Activated T-cell treated with anti-CD3 and anti-CD28 coated beads, Interleukin-2, amount 50 U/mL, for 72 hours (primary cell): ENCODE data around the gene CCDC194. TPM values are rescaled to one million over a fixed set of nuclear protein-coding genes. Genes with fewer than 3 reads are reported as not detected.
"Not testable (repeated sequence)": the region's sequence is repeated elsewhere in the genome, so short reads cannot be mapped to it uniquely, and the experiment has no call there.

ENCODE experiments used
- ATAC-seq, 2 donors: fragments of 150-1000 bp; cut with Tn5 transposase; replicated peaks in 1 of 2; 2 replicates each; pipeline ENCODE4 v1.10.0; 2021; ENCODE audit warnings: moderate library complexity in 2 of 2, mild to moderate bottlenecking in 1 of 2
- DNase-seq, 2 donors: peaks; one replicate each; pipeline ENCODE4 v3.0.0; 2021 to 2022; ENCODE audit warnings: mixed read lengths in 1 of 2
- H3K27ac Mint-ChIP-seq: one replicate; pipeline ENCODE4 v1.8.0; 2022; ENCODE audit warnings: mild to moderate bottlenecking, moderate library complexity, mixed read lengths
- H3K27me3 Mint-ChIP-seq: one replicate; pipeline ENCODE4 v1.8.0; 2022; ENCODE audit warnings: low read depth, mixed read lengths
- H3K36me3 Mint-ChIP-seq, 2 donors: one replicate each; pipeline ENCODE4 v1.8.0; 2022; ENCODE audit warnings: mixed read lengths in 2 of 2, mild to moderate bottlenecking in 1 of 2; ENCODE audit not compliant: insufficient read depth in 2 of 2
- H3K4me1 Mint-ChIP-seq: one replicate; pipeline ENCODE4 v1.8.0; 2022; ENCODE audit warnings: low read depth, mixed read lengths
- H3K4me3 Mint-ChIP-seq, 2 donors: one replicate each; pipeline ENCODE4 v1.8.0; 2022; ENCODE audit warnings: mild to moderate bottlenecking in 2 of 2, mixed read lengths in 2 of 2, moderate library complexity in 2 of 2
- H3K9me3 Mint-ChIP-seq, 2 donors: one replicate each; pipeline ENCODE4 v1.8.0; 2022; ENCODE audit warnings: mixed read lengths in 2 of 2
- total RNA-seq, 2 donors: library from RNA; stranded (reverse); gene quantifications; one replicate each; pipeline ENCODE4 v1.2.3, GENCODE V29; 2022

CCDC194 gene
- total RNA-seq, 2 donors from 2014 or later: 2.2 to 2.8 TPM

DNA sequence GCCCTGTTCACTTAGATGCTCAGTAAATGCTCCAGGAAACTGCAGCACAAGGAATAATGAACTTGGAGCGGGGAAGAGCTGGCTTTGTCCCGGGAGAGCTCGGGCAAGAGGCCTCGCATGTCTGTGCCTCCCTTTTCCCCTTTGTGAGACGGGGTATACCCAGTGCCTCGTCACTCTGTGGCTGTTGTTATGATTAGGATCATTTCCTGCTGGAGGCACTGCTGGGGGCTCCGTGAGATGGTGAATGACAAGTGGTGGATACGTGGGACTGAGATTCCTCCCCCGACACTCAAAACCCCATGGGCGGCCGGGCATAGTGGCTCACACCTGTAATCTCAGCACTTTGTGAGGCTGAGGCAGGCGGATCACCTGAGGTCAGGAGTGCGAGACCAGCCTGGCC lies 15.7 kb downstream of the CCDC194 start:
- peaks cover 11% of the 10 kb centered on the region for H3K4me1 Mint-ChIP-seq
- no peak overlapping the region for H3K4me3 Mint-ChIP-seq
- no peak for DNase-seq
- no peak for ATAC-seq
- H3K36me3 Mint-ChIP-seq: no peaks in the 10 kb centered on the region
- no peaks in the 10 kb centered on the region for H3K9me3 Mint-ChIP-seq
- peaks cover 7% of the 10 kb centered on the region for H3K27me3 Mint-ChIP-seq
- H3K27ac Mint-ChIP-seq: no peak overlapping the region

- H3K27me3 Mint-ChIP-seq: peaks cover 7% of the 10 kb centered on the region
- H3K4me3 Mint-ChIP-seq: no peak within 1 kb of the TSS
- ATAC-seq (no peak), DNase-seq (no peak)
- H3K27ac Mint-ChIP-seq: no peak within 1 kb of the TSS
- no peaks in the 10 kb centered on the region for H3K36me3 Mint-ChIP-seq
- H3K4me1 Mint-ChIP-seq: no peaks in the 10 kb centered on the region
- H3K9me3 Mint-ChIP-seq: no peaks in the 10 kb centered on the region
These were observed 16.9 kb downstream of the CCDC194 start, which contains the start of gene PLVAP for GRCh38 chr19:17376935-17377600. Gene PLVAP (minus strand): TSS chr19:17377342. CDS start chr19:17377288, 54 bp downstream.

GRCh38 chr19:17370026-17370587 lies 23.9 kb downstream of the CCDC194 start:
- Mint-ChIP-seq H3K36me3 (no peaks in the 10 kb centered on the region), H3K4me1 (peaks cover 4% of the 10 kb centered on the region), H3K27me3 (peaks cover 8% of the 10 kb centered on the region), H3K27ac (no peak overlapping the region), H3K4me3 (no peak overlapping the region), H3K9me3 (no peaks in the 10 kb centered on the region)
- DNase-seq (no peak), ATAC-seq (no peak)

DNA sequence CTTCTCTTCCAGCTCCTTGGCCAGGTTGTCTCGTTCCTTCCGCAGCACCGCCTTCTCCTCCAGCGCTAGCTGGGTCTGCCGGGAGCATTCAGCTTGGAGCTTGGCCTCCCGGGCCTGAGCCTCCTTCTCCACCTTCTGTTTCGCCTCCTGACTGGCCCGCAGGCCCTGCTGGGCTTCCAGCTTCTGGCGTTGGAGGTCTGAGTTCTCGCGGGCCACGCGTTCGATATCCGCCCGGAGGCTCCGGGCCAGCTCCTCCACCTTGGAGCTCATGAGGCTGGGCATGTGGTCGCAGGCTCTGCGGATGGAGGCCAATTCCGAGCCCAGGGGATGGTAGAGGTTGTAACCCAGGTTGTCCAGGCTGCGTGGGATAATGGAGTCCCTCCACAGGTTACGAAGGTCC lies 28.6 kb downstream of the CCDC194 start:
- Mint-ChIP-seq H3K9me3 (no peaks in the 10 kb centered on the region), H3K27ac (no peak overlapping the region), H3K36me3 (no peaks in the 10 kb centered on the region), H3K27me3 (peaks cover 5% of the 10 kb centered on the region), H3K4me3 (no peak overlapping the region), H3K4me1 (peaks cover 4% of the 10 kb centered on the region)
- ATAC-seq: no peak
- DNase-seq: no peak

GRCh38 chr19:17363852-17364605 lies 30.0 kb downstream of the CCDC194 start:
- H3K36me3 Mint-ChIP-seq, H3K4me3 Mint-ChIP-seq, DNase-seq, H3K27ac Mint-ChIP-seq, H3K9me3 Mint-ChIP-seq, H3K4me1 Mint-ChIP-seq, H3K27me3 Mint-ChIP-seq, ATAC-seq: not testable (repeated sequence)

GRCh38 chr19:17359905-17360800 lies 33.8 kb downstream of the CCDC194 start:
- no peak for DNase-seq
- no peak for ATAC-seq
- no peaks in the 10 kb centered on the region for H3K36me3 Mint-ChIP-seq
- no peaks in the 10 kb centered on the region for H3K9me3 Mint-ChIP-seq
- no peak overlapping the region for H3K4me3 Mint-ChIP-seq
- H3K27me3 Mint-ChIP-seq: no peaks in the 10 kb centered on the region
- no peaks in the 10 kb centered on the region for H3K4me1 Mint-ChIP-seq
- H3K27ac Mint-ChIP-seq: peak overlapping the region; percentile 54

DNA sequence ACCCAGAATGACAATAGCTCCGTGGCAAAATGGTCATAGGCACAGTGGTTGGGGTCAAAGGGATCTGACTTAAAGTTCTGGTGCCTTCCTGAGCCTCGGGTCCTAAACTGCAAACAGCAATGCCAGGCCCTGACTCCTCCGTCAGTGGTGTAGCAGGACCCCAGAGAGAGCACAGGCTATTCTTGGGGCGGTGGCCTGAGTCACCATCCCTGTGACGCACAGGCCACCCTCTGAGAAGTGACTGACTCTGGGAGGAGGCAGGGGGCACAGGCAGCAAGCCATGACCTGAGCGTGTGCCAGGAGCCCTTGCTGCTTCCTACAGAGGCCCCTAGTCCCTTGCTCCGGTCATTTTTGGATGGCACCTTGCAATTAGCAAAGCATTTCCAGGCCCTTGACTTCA lies 35.6 kb downstream of the CCDC194 start:
- Mint-ChIP-seq H3K36me3 (no peaks in the 10 kb centered on the region), H3K4me3 (no peak overlapping the region), H3K9me3 (no peaks in the 10 kb centered on the region), H3K27me3 (peaks cover 5% of the 10 kb centered on the region), H3K27ac (no peak overlapping the region), H3K4me1 (no peaks in the 10 kb centered on the region)
- ATAC-seq (no peak), DNase-seq (no peak)

DNA sequence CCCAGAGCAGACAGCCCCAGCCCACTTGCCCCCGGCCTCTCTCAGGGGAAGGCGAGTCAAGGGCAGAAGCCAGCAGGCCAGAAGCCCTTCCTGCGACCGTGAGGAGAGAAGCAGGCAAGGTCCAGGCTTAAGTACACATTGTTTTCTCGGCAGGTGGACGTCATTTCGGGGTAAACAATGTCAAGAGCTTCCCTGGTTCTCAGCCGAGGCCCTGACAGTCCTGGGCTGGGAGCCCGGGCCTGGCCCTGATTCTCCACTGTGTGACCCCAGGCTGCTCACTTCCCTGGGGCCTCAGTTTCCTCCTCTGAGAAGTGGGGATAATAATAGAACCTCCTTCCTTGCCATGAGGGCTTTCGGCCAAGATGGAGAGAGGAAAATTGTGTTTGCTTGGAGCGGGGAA lies 36.3 kb downstream of the CCDC194 start:
- H3K9me3 Mint-ChIP-seq: no peaks in the 10 kb centered on the region
- no peaks in the 10 kb centered on the region for H3K4me1 Mint-ChIP-seq
- no peak overlapping the region for H3K4me3 Mint-ChIP-seq
- H3K36me3 Mint-ChIP-seq: no peaks in the 10 kb centered on the region
- no peak for DNase-seq
- ATAC-seq: no peak
- peaks cover 12% of the 10 kb centered on the region for H3K27me3 Mint-ChIP-seq
- H3K27ac Mint-ChIP-seq: no peak overlapping the region

GRCh38 chr19:17357078-17357666 lies 36.8 kb downstream of the CCDC194 start:
- ATAC-seq (no peak), DNase-seq (no peak)
- H3K36me3 Mint-ChIP-seq: no peaks in the 10 kb centered on the region
- H3K9me3 Mint-ChIP-seq: no peaks in the 10 kb centered on the region
- no peak overlapping the region for H3K27ac Mint-ChIP-seq
- no peak overlapping the region for H3K4me3 Mint-ChIP-seq
- no peaks in the 10 kb centered on the region for H3K4me1 Mint-ChIP-seq
- H3K27me3 Mint-ChIP-seq: peaks cover 15% of the 10 kb centered on the region

GRCh38 chr19:17353386-17353785 lies 40.6 kb downstream of the CCDC194 start:
- Mint-ChIP-seq H3K27ac (no peak overlapping the region), H3K36me3 (no peaks in the 10 kb centered on the region), H3K4me1 (no peaks in the 10 kb centered on the region)

DNA sequence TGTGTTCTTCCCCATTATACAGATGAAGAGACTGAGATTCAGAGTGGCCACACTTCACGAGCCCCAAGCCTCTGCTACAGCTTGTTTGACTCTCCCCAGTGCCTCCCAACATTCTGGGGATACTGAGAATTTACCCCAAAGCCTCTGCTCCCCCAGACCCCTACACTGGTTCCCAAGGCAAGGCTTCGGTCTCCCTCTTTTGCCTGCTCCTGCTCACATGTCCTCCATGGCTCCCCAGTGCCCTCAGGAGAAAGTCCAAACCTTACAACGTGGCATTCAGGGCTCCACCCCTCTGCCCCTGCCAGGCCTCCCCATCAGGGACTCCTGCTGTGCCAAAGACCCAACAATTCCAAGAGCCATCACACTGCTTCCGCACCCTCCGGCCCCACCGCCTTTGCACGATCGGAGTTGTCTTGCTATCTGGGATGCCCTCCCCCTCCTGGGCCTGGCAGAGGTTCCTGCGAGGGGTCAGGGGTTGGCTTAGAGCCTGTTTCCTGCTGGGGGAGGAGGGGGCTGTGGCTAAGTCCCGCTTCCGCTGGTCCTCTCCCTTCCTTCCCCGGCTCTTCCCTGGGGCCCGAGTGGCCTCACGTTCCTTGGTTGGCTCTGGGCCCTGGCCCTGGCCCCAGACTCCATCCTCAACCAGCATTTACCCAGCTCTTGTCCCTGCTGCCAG lies 41.3 kb downstream of the CCDC194 start:
- H3K4me1 Mint-ChIP-seq: no peaks in the 10 kb centered on the region
- ATAC-seq: no peak
- H3K27ac Mint-ChIP-seq: no peak overlapping the region
- H3K27me3 Mint-ChIP-seq: peaks cover 28% of the 10 kb centered on the region
- no peak for DNase-seq
- H3K9me3 Mint-ChIP-seq: no peaks in the 10 kb centered on the region
- no peak overlapping the region for H3K4me3 Mint-ChIP-seq
- no peaks in the 10 kb centered on the region for H3K36me3 Mint-ChIP-seq

More at GRCh38 chr19:17353386-17353785, 40.6 kb downstream of the CCDC194 start:
- ATAC-seq (no peak), DNase-seq (no peak)
- Mint-ChIP-seq H3K4me3 (no peak overlapping the region), H3K9me3 (no peaks in the 10 kb centered on the region), H3K27me3 (peaks cover 24% of the 10 kb centered on the region)

DNA sequence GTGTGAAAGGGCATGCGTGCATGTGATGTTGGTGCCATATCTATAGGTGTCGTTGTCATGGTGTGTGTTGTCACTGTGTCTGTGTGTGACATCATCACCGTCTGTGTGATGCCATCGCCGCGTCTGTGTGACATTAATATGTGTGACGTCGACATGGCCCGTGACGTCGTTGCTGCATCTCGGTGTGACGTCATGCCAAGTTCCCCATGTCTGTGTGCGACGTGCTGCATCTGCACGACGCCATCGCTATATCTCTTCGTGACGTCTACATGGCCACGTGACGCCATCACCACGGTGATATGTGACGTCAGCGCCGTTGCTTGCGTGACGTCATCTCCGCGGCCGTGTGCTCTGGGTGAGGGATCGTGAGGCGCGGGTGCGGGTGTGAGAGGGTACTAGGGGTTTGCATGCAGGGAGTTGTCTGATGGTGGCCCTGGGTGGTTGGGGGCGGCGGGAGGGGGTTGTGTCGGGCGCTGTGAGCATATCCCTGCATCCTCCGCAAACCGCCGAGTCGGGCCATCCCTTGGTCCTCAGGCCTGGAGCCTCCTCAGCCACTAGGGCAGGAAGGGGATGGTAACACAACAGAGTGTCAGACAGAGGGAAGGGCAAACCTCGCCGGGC lies 42.1 kb downstream of the CCDC194 start:
- H3K4me1 Mint-ChIP-seq: no peaks in the 10 kb centered on the region
- no peaks in the 10 kb centered on the region for H3K36me3 Mint-ChIP-seq
- ATAC-seq: no peak

More for the DNA sequence above, 42.1 kb downstream of the CCDC194 start:
- peaks cover 34% of the 10 kb centered on the region for H3K27me3 Mint-ChIP-seq
- H3K9me3 Mint-ChIP-seq: no peaks in the 10 kb centered on the region
- DNase-seq: no peak
- no peak overlapping the region for H3K27ac Mint-ChIP-seq
- no peak overlapping the region for H3K4me3 Mint-ChIP-seq
